ENCODE results near the gene MCFD2. TPM values are rescaled to one million over a fixed set of nuclear protein-coding genes. Genes with fewer than 3 reads are reported as not detected.

Gene MCFD2
- total and polyA plus RNA-seq, 3 donors from 2014 or later: 65.4 to 74.5 (median 67.6) TPM

- Histone ChIP-seq H3K36me3 (ENCODE audit: low read depth, missing control alignments) (no peaks in the 10 kb centered on the region), H3K9me3 (no peaks in the 10 kb centered on the region), H3K27ac (no peak overlapping the region), H3K4me1 (peaks cover 10% of the 10 kb centered on the region), H3K4me3 (no peak overlapping the region), H3K27me3 (no peaks in the 10 kb centered on the region)
- 60 to 79% methylated on average over 10 of the region's 10 CpGs for WGBS, 2 donors
- no peak for TF ChIP-seq CTCF (IDR thresholded peaks at IDR 0.05)
- no peak for DNase-seq
- intact Hi-C loops (cut with DNase I; ENCODE audit: low total_unique reads): no loop called here
Observed at GRCh38 chr2:46874236-46874929, 41.2 kb downstream of the MCFD2 start.

DNA sequence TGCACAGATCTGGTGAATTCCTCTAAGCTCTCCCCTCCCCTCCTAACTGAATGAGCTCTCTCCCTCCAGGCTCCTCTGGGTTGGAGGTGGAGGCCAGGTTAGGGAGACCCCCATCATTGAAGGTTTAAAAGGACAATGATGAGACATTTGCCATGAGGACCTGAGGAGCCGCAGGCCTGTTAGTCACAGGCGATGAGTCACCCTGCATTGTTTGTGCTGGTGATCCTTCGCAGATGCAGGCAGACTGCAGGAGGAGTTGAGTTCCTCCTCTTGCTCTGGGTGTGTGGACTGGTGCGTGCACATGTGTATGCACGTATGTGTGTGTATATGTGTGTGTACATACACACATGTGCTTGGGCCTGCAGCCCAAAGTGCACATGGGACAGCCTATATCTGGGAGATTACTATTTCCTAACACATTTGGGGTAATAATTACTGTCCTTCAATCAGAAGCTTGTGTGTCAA, 42.0 kb downstream of the MCFD2 start:
- H3K4me1 ChIP-seq: peaks cover 10% of the 10 kb centered on the region
- no peaks in the 10 kb centered on the region for H3K36me3 ChIP-seq (ENCODE audit: low read depth, missing control alignments)
- no peak overlapping the region for H3K27ac ChIP-seq
- peak; percentile 55 for DNase-seq
- intact Hi-C loops (cut with DNase I; ENCODE audit: low total_unique reads): no loop called here
- no peaks in the 10 kb centered on the region for H3K27me3 ChIP-seq
- TF ChIP-seq POLR2A (IDR thresholded peaks at IDR 0.05) (no peak), CTCF (IDR thresholded peaks at IDR 0.05) (no peak)
- H3K4me3 ChIP-seq: no peak overlapping the region
- WGBS, 2 donors: 79 to 82% methylated on average over 5 of the region's 5 CpGs
- H3K9me3 ChIP-seq: no peaks in the 10 kb centered on the region

GRCh38 chr2:46872902-46873603, 42.6 kb downstream of the MCFD2 start:
- 93 to 95% methylated on average over 4 of the region's 4 CpGs for WGBS, 2 donors
- TF ChIP-seq POLR2A (IDR thresholded peaks at IDR 0.05) (no peak), CTCF (IDR thresholded peaks at IDR 0.05) (no peak)
- no peak for DNase-seq
- peaks cover 10% of the 10 kb centered on the region for H3K4me1 ChIP-seq
- no peak overlapping the region for H3K4me3 ChIP-seq
- H3K36me3 ChIP-seq (ENCODE audit: low read depth, missing control alignments): no peaks in the 10 kb centered on the region
- no peak overlapping the region for H3K27ac ChIP-seq
- H3K9me3 ChIP-seq: no peaks in the 10 kb centered on the region
- intact Hi-C loops (cut with DNase I; ENCODE audit: low total_unique reads): no loop called here
- H3K27me3 ChIP-seq: no peaks in the 10 kb centered on the region

DNA sequence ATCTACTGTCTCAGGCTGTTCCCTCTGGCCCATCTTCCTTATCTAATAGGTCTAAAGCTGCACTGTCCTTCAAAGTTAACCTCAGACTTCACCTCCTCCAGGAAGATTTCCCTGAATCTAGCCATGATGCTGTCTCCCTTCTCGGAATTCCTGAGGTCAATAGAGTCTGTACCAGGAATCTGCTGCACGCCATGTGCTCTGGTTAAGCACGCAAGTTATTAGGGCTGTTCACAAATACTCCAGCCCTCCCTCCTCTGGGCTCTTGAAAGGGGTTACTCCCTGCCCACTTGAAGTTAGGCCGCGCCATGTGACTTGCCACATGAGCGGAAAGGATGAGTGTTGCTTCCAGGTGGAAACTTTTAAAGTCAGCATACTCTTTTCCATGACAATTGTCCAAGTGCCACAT, 43.6 kb downstream of the MCFD2 start:
- Histone ChIP-seq H3K36me3 (ENCODE audit: low read depth, missing control alignments) (no peaks in the 10 kb centered on the region), H3K9me3 (no peaks in the 10 kb centered on the region), H3K27ac (no peak overlapping the region), H3K4me3 (no peak overlapping the region), H3K4me1 (peaks cover 8% of the 10 kb centered on the region), H3K27me3 (no peaks in the 10 kb centered on the region)
- intact Hi-C loops (cut with DNase I; ENCODE audit: low total_unique reads): no loop called here
- no peak for DNase-seq
- TF ChIP-seq POLR2A (IDR thresholded peaks at IDR 0.05) (no peak), CTCF (IDR thresholded peaks at IDR 0.05) (no peak)
- 83 to 89% methylated on average over 6 of the region's 6 CpGs for WGBS, 2 donors

Data from testis (tissue), 3 donors.